ENCODE results near the gene CDC45.
"Not testable (repeated sequence)": the region's sequence is repeated elsewhere in the genome, so short reads cannot be mapped to it uniquely, and the experiment has no call there.

CDC45 gene

DNA sequence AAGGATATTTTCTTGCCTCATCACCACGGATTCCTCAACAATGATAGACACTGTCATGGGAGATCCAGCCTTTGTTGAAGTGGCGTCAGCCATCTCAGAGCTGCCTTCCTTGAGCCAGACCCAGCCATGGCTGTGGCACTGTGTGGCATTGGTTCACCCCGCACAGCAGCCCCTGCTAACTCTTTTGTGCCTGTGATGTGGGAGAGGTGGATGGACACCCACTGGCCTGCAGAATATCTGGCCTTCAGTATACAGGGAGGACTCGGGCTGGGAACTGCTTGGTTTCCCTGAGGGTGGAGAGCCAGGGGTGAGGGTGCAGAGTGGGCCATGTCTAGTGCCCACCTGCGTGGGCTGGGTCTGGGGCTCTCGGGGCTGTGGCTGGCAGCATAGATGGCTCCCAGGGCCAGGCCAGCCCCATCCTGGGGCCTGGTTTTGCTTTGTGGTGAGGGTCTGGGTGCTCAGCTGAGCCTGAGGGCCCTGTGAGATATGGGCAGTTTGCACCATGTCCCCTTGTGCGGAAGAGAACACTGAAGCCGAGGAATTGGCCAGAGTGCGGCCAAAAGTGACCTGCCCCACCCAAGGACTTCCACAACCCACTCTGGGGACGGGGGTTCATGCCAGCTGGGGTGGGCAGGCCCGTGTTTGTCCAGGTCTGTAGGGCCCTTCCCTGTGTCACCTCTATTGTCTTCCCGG lies 38.3 kb downstream of the CDC45 start:
- no peak for DNase-seq

DNA sequence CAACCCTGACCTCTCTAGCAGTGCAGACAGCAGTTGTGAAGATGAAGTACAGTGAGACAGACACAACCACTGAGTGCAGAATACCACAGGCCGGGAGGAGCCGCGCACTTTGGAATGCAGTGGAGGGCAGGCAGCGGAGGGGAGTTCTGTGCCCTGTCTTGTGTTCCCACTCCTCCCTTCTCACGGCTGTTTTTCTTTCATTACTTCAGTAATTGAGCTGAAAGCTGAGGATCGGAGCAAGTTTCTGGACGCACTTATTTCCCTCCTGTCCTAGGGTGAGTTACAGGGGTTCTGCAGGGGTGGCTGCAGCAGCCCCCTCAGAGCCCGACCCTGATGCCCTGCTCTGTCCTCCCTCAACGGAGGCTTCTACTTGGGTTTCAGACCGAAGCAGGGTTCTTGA lies 38.9 kb downstream of the CDC45 start:
- no peak for DNase-seq

DNA sequence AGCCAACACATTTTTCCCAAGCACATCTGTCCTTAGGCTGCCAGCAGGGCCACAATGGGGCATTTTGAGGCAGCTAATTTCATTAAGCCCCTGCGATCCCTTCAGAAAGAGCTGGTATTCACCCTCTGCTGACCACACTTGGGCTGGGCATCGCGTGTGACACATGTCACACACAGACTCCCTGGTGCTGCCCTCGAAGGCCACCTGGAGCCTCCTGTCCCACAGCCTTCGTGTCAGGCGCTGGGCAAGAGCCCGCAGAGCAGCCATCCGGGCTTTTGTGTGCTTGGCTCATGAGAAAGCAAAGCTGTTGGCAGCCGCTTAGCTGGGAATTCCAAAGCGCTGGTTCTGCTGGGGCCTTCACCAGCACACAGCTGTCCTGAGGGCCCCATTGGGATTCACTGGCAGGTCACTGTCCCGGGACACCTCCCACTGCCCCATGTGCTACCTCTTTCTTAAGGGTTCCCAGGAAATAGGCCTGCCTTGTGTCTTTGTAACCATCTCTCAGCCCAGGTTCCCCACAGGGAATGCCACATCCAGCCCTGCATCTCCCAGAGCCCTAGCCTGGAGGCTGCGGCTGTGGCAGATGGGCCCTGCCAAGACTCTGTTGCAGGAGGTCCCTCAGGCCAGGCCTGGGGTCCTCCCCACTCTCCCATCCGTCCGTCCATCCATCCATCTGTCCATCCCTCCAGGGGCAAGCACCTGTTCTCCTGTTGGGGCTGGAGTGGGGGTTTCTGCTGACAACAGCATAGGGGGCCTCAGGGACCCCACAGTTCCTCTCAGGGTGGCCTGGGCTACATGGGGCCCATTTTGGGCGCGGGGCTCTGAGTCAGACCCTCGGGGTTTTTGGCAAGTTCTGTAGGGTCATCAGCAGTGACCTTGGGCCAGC lies 39.6 kb downstream of the CDC45 start:
- no peak for DNase-seq

DNA sequence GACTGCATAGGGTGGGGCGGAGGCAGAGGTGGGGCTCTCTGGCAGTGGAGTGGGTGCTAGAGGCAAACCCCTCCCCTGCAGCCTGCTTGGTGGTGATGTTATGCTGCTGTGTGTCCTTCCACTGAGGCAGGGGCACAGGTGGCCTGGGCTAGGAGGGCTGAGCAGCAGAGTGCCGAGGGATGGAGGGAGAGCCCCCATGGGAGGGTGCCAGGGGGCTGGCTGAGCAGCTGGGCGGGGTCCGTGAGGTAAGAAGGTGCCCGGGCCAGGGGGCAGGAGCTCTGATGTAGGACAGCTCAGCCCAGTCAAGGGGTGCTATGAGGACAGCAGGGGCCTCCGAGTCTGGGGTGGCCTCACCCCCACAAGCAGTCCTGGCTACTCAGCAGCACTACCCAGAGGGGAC lies 40.3 kb downstream of the CDC45 start:
- no peak for DNase-seq

DNA sequence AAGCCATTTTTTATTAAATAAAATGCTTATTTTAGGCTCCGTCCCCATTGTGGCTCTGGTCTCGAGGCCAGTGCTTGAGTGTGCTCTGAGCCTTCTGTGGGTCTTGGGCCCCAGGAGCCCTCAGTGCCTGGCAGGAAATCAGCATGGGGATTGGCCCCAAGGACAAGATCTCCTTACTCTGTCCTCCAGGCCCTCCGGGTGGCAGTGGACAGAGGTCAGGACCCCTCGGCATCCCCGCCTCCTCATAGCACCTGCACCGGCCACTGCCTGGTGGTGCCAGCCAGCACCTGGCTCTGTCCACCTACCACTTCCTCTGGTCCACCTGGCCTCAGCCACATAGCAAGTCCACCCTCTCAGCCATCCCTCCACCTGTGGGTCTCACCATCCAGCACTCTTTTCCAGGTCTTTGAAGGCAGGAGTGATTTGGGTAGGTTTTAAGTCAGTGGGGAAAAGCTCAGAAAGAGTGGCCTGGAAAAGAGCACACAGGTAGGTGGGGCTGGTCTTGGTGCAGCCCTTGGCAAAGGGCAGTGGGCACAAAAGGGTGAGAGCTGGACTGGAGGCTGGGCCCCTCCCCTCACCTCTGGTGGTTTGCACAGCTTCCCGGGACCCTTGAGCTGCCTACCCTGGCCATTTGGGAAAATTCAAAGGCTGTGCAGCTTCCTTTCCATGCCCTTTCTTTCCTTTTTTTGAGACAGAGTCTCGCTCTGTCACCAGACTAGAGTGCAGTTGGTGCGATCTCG lies 41.0 kb downstream of the CDC45 start:
- DNase-seq: no peak

DNA sequence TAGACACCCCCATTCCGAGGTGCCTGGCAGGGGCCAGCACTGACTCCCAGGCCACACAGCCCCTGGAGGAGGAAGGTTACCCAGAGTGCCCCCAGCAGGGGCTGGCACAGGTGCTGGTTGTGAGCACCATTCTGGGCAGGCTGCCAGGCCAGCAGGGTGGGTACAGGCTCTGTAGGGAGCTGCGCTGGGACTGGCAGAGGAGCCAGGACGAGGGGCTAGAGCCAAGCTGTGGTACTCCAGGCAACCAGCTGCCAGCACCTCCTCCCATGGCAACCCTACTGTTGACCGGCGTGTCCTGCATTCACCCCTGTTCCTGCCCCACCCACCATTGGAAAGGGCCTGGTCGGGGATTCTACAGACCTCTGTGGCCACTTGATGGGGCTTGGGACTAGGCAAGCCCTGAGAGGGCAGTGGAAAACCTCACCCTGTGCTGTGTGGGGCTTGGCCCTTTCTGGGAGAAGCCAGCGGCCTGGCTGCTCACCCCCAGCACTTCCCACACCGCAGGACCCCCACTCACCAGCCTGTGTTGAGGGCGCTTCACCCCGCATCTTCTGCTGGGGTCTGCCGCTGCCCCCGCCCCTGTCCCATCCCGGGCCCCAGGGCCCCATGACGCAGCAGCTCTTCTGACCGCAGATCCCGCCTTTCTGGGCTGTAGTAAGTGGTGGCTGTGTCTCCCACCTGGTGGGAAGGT lies 42.6 kb downstream of the CDC45 start:
- no peak for DNase-seq

DNA sequence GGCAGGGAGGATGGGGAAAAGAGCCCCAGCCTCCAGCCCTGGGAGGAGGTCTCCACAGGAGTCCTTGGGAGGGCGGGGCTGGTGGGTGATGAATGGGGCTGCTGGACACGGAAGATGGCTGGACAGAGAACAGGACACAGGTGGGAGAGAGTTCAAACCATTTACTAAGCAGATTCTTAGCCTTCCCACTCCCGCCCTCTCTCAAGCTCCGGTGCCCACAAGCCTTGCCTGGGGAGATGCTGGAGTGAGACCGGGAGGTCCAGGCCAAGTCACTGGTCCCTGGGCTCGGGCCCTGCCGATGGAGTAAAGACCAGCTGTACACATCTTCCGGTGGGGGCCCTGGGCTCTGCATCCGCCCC lies 43.1 kb downstream of the CDC45 start:
- no peak for DNase-seq

DNA sequence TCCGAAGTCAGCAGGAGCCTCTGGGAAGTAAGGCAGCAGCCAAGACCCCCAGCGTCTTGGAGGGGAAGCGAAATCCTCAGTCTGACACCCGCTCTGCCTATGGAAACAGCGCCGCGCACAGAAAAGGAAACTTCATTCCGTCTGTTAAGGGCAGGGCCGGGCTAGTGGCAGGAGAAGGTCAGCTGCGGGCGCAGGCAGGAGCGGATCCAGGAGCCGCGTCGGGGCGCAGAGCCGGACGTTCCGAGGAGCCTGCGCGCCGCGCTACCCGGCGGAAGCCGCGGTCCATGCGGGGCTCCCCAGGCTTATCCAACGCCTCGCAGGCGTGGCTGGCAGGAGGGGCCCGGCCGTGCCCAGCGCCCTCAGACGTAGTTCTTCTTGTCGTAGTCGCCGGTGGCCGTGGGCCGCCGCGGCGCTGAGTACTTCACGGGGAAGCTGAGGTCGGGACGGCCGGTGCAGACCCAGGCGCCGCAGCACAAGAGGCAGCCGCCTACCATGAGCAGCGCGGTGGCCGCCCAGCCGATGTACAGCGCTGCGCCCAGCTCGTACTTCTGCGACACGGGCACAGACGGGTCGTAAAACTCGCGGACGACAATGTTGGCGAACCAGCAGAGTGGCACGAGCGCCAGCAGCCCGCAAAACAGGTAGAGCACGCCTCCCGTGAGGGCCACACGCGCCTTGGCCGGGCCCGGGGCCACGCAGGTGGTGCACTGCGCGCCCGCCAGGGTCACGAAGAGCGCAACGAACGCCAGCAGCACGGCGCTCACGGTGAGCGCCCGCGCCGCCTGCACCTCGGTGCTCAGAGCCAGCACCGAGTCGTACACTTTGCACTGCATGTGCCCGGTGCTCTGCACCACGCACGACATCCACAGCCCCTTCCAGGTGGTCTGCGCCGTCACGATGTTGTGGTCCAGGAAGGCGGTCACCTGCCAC lies 43.8 kb downstream of the CDC45 start:
- DNase-seq: peak; percentile 68

DNA sequence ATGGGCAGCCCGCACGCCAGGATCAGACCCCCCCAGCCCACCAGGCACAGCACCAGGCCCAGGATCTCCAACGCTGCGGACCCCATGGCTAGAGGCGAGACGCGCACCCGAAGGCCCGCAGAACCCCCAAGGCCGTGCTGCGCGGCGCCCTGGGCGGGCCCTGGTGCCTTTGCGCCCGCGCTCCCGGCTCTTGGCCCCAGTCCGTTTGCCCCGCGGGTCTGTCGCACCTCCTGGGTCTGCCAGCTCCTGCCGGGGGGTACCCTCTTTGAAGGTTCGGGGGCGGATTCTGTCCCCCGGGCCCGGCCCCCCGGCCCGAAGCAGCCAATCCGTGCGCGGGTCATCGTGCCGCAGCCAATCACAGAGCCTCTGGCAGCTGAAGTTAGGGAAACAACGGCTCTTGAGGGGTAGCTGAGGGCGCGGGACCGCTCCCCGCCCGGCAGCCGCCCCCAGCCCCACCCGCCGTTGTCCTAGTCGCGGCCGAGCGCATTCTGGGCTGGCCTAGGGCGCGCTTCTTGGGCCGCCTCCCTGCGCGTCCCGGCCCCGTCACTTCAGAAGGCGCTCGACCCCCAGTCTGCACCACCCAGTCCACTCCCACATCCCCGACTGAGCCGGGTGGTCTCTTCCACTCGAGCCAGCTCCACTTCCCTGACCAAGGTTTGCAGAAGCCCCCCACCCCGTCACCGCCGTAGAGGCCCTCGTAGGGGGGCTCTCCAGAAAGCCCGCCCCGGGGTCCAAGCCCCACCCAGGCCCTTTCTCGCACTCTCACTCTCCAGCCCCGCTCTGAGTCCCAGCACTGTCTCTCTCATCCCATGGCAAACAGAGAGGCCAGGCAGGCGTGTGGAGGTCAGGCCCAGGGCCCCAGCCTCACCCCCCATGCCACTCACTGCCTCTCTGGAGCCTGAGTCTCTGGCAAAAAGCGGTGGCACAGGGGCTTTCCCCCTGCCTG lies 44.7 kb downstream of the CDC45 start, which contains the start of gene CLDN5:
Gene CLDN5 (minus strand): TSS at position 241 of the 946 bp plus-strand sequence. CDS start 155 bp downstream, at position 86.
- peak; percentile 54 for DNase-seq

DNA sequence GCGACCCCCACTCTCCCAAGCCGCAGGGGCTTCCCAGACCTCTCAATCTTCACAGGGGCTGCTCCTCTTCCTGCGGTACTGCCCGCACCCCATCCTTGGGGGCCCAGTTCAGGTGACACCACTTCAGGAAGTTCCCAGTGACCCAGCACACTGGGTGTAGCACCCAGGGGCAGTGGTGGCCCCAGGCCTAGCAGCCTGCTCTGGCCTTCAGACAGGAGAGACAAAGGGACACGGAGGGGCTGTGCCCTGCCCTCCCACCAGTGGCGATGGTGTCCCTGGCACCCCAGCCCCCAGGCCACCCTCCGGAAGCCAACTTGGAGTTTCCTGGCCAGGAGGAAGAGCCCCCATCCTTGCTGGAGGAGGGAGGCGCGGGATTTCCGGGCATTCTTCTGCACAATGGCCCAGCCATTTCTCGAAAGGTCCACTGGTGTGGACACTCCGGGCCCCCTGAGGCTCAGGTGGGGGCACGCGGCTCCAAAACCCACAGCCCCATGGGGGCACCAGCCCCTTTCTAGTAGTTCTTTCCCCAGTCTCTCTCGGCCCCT lies 45.5 kb downstream of the CDC45 start:
- no peak for DNase-seq

DNA sequence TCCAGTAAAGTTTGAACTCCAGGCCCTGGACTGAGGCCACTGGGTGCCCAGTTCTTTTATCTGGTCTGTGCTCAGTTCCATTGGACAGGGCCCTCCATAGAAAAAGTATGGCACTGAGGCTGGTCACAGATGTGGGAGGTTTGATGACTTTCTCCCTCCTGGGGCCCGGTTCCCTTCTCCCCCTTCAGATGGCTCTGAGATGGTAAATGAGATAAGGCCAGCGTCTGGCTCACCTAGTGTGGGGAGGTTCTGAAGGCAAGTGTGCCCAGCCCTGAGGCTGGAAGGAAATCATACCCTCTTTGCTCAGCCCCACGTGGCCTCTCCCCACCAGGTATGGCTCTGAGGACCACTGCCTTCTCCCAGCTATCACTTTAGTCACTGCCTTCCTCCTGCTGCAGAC lies 45.9 kb downstream of the CDC45 start:
- DNase-seq: no peak

DNA sequence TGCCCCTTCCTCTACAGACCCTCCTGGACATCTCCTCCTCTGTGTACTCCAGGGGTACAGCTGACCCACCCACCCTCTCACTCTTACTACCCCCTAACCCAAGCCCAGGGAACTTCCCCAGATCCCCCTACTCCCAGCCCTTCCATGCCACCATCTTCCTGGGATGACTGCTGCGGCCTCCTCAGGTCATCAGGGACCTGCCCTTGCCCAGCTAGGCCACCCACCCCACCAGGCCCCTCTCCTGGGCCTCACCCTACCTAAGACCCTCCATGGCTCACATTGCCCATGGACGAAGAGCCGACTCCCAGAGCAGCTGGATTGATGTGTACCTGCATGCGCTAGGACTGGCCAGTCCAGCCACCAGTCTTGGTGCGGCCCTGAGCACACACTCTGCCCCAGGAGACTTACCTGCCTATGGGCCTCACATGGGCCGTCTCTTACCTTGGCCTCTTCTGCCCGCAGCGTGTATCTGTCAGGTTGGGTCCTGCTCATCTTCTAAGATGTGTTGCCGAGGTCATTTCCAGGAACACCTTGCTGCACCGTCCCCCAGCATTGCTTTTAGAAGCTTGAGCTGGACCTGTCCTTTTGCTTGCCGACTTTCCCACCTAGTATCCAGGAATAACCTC lies 46.5 kb downstream of the CDC45 start:
- DNase-seq: no peak

DNA sequence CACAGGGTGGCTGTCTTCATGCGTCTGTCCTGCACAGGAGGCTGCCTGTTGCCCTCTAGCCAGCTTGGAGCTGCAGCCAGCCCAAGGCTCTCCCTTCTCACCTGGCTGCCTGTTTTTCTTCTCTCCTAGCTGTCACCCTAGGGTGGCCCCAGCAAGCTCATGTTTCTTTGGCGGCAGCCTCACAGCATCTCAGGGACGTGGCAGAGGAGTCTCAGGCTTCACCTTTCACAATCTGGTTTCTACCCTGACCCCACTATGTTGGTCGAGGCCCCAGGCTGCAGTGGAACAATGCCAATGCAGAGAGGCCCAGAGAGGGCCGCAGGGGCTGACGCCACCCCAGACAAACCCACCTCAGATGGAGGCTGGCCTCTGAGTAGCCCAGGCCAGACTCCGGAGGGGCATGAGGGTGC lies 47.0 kb downstream of the CDC45 start:
- no peak for DNase-seq

DNA sequence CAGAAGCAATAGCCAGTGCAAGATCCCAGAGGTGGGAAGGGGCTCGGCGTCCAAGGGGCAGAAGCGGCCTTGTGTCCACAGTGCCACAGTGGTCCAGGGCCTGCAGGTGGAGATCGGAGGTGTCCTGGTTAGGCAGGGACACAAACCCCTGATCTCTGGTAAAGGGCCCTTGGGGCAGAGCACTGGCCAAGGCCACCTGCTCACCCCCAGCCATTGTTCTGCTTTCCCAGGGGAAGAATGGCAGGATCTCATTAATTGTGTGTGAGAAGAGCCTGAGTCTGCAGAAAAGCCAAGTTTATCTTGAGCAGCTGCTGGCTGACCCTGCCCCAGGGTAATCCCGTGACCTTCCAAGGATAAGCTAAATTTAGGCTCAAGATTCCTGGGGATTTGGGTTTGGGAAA lies 47.6 kb downstream of the CDC45 start:
- DNase-seq: no peak

DNA sequence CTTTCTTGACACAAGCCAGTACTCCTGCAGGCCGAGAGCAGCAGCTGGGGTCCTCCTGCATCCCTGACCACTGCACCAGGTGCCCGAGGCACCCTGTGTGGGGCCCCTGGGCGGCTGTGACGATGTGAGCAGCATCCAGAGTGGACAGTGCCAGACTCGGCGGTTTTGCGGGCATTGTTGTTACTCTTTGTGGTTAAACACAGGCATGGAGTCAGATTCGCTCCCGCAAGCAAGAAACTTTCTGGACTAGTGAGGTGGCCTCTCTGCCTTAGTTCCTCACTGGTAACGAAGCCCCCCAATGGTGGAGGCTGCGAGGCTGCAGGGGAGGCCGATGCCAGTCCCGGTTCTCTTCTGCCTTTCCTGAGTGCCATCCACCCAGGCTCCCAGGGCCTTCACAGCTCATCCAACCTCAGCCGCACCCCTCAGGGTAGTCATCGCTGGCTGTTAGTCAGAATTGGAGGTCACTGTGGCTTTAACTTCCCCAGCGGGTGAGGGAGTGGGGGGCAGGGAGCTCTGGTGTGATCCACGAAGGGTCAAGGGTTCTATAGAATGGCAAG lies 48.2 kb downstream of the CDC45 start:
- no peak for DNase-seq

DNA sequence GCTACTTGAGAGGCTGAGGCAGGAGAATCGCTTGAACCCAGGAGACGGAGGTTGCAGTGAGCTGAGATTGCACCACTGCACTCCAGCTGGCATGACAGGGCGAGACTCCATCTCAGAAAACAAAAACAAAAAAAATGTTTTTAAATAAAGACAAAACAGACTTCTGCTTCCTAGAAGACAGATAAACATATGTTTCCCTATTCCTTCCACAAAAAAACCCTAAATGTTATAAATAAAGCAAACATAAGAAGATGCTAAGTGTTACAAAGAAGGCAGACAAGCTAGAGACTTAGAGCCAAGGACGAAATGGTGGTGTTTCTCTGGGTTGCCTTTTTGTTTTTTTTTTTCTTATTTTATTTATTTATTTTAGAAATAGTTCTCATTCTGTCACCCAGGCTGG lies 50.1 kb downstream of the CDC45 start:
- DNase-seq: no peak

DNA sequence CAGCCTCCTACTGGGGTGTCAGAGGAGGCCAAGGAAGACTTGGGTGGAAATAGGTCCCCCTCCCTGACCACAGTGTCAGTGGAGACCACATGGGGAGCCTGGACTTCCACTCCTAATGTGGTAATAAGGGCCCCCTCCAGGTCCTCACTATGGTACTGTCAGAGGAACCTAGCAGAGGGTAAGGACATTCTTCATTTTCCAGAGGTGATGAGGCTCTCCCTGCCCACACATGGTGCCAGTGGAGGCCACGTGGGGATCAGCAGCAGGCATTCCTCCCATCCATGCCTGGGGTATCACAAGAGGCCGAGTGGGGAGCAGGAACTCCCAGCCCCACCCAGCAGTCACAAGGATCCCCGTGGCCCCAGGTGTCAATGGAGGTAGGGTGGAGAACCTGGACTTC lies 51.0 kb downstream of the CDC45 start:
- DNase-seq: no peak

DNA sequence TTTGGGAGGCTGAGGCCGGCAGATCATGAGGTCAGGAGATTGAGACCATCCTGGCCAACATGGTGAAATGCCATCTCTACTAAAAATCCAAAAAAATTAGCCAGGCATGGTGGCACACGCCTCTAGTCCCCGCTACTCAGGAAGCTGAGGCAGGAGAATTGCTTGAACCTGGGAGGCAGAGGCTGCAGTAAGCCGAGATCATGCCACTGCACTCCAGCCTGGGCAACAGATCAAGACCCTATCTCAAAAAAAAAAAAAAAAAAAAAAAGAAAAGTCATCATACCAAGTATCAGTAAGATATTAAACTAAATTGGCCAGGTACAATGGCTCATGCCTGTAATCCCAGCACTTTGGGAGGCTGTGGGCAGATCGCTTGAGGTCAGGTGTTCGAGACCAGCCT lies 51.6 kb downstream of the CDC45 start:
- not testable (repeated sequence) for DNase-seq

DNA sequence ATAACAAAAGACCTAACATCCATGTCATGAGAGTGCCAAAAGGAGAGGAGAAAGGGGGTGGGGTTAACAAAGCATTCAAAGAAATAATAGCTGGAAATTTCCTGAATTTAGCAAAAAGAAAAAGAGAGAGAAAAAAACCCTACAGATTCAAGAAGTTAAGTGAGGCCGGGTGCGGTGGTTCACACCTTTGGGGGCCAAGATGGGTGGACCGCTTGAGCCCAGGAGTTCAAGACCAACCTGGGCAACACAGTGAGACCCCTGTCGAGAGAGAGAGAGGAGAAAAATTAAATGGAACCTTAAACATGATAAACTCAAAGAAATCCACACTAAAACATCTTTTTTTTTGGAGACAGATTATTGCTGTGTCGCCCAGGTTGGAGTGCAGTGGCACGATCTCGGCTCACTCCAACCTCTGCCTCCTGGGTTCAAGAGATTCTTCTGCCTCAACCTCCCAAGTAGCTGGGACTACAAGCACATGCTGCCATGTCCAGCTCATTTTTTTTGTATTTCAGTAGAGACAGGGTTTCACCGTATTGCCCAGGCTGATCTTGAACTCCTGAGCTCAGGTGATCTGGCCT lies 53.4 kb downstream of the CDC45 start:
- no peak for DNase-seq
